Calu3 (cell line): ENCODE measurements around the gene DIAPH2. TPM values are rescaled to one million over a fixed set of nuclear protein-coding genes. Genes with fewer than 3 reads are reported as not detected.

Experiments used
- BruUV-seq: library from RNA; stranded (reverse); fragments of 400-500 nt; replicated peaks from 2 replicates; lab custom pipeline; 2021; lab: Mats Ljungman, UMichigan
- CTCF ChIA-PET: fragments of 300-600 bp; sonication (Branson Sonifier 250); formaldehyde crosslinking; loops from one replicate; lab custom pipeline; 2022; ENCODE audit warnings: antibody characterized with exemption; lab: Charles Lee
- DNase-seq: peaks from one replicate; pipeline ENCODE4 v3.0.0; 2022
- H3K27ac Mint-ChIP-seq: one replicate; pipeline ENCODE4 v1.8.0; 2022; ENCODE audit warnings: mixed read lengths; ENCODE audit not compliant: unreplicated experiment
- H3K27me3 Mint-ChIP-seq: one replicate; pipeline ENCODE4 v1.8.0; 2022; ENCODE audit warnings: mixed read lengths; ENCODE audit not compliant: unreplicated experiment
- H3K36me3 Mint-ChIP-seq: one replicate; pipeline ENCODE4 v1.8.0; 2022; ENCODE audit warnings: mild to moderate bottlenecking, moderate library complexity, mixed read lengths; ENCODE audit not compliant: insufficient read depth, unreplicated experiment
- H3K4me1 Mint-ChIP-seq: one replicate; pipeline ENCODE4 v1.8.0; 2022; ENCODE audit warnings: mild to moderate bottlenecking, low read depth, mixed read lengths; ENCODE audit not compliant: unreplicated experiment
- H3K4me3 Mint-ChIP-seq: one replicate; pipeline ENCODE4 v1.8.0; 2022; ENCODE audit warnings: mild to moderate bottlenecking, low read depth, moderate library complexity, mixed read lengths; ENCODE audit not compliant: unreplicated experiment
- H3K9me3 Mint-ChIP-seq: one replicate; pipeline ENCODE4 v1.8.0; 2022; ENCODE audit warnings: low read depth, mixed read lengths; ENCODE audit not compliant: unreplicated experiment
- CTCF ChIP-seq: fragments of 200-600 bp; IDR thresholded peaks from one replicate; pipeline ENCODE4 v1.8.0; 2022; ENCODE audit warnings: antibody characterized with exemption; ENCODE audit not compliant: unreplicated experiment
- intact Hi-C: fragments of 100-400 bp; cut with micrococcal nuclease; formaldehyde crosslinking; loops from one replicate; pipeline ENCODE4 v1.10.0; 2022; ENCODE audit not compliant: unreplicated experiment
- total RNA-seq: library from RNA; stranded (reverse); gene quantifications from 2 replicates; pipeline ENCODE4 v1.2.3, GENCODE V29; 2022

Gene DIAPH2
- total RNA-seq, 1 experiment from 2014 or later, result 24.2 TPM

DNA sequence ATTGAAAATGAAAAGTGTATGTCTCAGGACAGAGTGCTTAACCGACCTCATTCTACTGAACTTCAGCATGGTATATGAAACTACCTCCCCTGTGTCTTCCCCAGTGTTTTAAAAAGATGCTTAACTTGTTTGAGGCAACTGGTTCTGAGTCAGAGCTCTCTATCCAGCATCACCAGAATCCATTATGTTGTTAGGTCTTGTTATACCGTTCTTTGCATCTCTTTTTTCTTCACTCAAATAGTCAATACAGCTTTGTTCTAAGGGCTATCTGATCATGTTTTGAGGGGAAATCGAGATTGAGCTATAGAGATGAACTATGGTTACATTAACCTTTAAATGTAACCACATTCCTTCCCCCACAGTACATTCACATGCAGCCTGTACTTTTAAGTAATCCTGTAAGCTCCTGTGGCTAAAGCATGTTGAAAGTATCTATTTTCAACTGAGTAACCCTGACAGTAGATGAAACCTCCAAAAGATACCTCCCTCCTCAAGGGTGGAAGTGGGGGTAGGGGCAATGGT, 713.4 kb downstream of the DIAPH2 start:
- Mint-ChIP-seq H3K27me3 (no peaks in the 10 kb centered on the region), H3K27ac (no peak overlapping the region), H3K4me3 (no peak overlapping the region), H3K36me3 (no peaks in the 10 kb centered on the region), H3K4me1 (peaks cover 30% of the 10 kb centered on the region), H3K9me3 (no peaks in the 10 kb centered on the region)
- TF ChIP-seq CTCF, result no peak
- no peak for DNase-seq
- no TSS peak for BruUV-seq
- CTCF ChIA-PET, result no interaction called here
- intact Hi-C loops, result no loop called here

- CTCF ChIA-PET, result no interaction called here
- BruUV-seq, result no TSS peak
- intact Hi-C loops, result no loop called here
- H3K27me3 Mint-ChIP-seq, result no peaks in the 10 kb centered on the region
- H3K36me3 Mint-ChIP-seq, result no peaks in the 10 kb centered on the region
- peaks cover 30% of the 10 kb centered on the region for H3K4me1 Mint-ChIP-seq
- no peak overlapping the region for H3K4me3 Mint-ChIP-seq
- no peaks in the 10 kb centered on the region for H3K9me3 Mint-ChIP-seq
- DNase-seq, result no peak
- no peak for TF ChIP-seq CTCF
- H3K27ac Mint-ChIP-seq, result no peak overlapping the region
These were observed 714.8 kb downstream of the DIAPH2 start for GRCh38 chrX:97399400-97399799.

DNA sequence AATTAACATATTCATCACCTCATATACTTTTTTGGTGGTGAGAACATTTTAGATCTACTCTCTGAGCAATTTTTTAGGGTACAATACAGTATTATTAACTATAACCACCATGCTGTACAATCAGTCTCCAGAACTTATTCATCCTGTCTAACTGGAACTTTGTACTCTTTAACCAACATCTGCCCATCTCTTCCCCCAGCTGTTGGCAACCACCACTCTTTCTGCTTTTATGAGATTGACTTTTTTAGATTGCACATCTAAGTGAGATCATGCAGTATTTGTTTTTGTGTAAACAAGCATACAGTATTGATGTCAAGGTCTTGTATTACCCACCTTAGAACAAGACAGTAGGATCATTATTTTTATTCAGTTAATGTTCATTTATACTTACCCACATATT, 715.9 kb downstream of the DIAPH2 start:
- no TSS peak for BruUV-seq
- TF ChIP-seq CTCF, result no peak
- CTCF ChIA-PET, result interaction anchor here (0.7 kb wide), 1 partner anchor 30 kb away, joined by 5 read pairs; no protein-coding TSS in a partner anchor

GRCh38 chrX:97401154-97401553, 716.5 kb downstream of the DIAPH2 start:
- TF ChIP-seq CTCF, result no peak
- H3K36me3 Mint-ChIP-seq, result no peaks in the 10 kb centered on the region
- intact Hi-C loops, result no loop called here
- no peaks in the 10 kb centered on the region for H3K9me3 Mint-ChIP-seq
- CTCF ChIA-PET, result no interaction called here
- no peaks in the 10 kb centered on the region for H3K27me3 Mint-ChIP-seq
- BruUV-seq, result no TSS peak
- H3K4me1 Mint-ChIP-seq, result peaks cover 30% of the 10 kb centered on the region
- H3K27ac Mint-ChIP-seq, result peak overlapping the region; percentile 67
- no peak overlapping the region for H3K4me3 Mint-ChIP-seq
- no peak for DNase-seq

More for the DNA sequence above, 715.9 kb downstream of the DIAPH2 start:
- Mint-ChIP-seq H3K4me1 (peaks cover 30% of the 10 kb centered on the region), H3K9me3 (no peaks in the 10 kb centered on the region), H3K27ac (peak overlapping the region; percentile 67), H3K4me3 (no peak overlapping the region), H3K27me3 (no peaks in the 10 kb centered on the region), H3K36me3 (no peaks in the 10 kb centered on the region)
- intact Hi-C loops, result no loop called here
- DNase-seq, result no peak
